H9 (cell line): ENCODE results near the gene GALNT9. TPM values are rescaled to one million over a fixed set of nuclear protein-coding genes. Genes with fewer than 3 reads are reported as not detected.

ENCODE experiments used
- DNase-seq: peaks from one replicate; pipeline ENCODE4 v3.0.0-alpha.2; 2017
- H2AFZ ChIP-seq: one replicate; pipeline ENCODE4 v1.6.1; 2013; ENCODE audit warnings: mild to moderate bottlenecking, low read length, control low read depth, moderate library complexity
- H2AK5ac ChIP-seq: 2 replicates; pipeline ENCODE4 v1.6.1; 2013; ENCODE audit warnings: low read length, control low read depth, mixed read lengths; ENCODE audit not compliant: insufficient read length
- H2BK120ac ChIP-seq: one replicate; pipeline ENCODE4 v1.6.1; 2013; ENCODE audit warnings: low read depth, mild to moderate bottlenecking, low read length, control low read depth, inconsistent platforms; ENCODE audit not compliant: poor library complexity, severe bottlenecking
- H2BK12ac ChIP-seq: 2 replicates; pipeline ENCODE4 v1.6.1; 2013; ENCODE audit warnings: low read length, control low read depth, mixed read lengths, low read depth; ENCODE audit not compliant: insufficient read length
- H2BK15ac ChIP-seq: 2 replicates; pipeline ENCODE4 v1.6.1; 2013; ENCODE audit warnings: low read depth, low read length, control low read depth
- H2BK20ac ChIP-seq: one replicate; pipeline ENCODE4 v1.6.1; 2013; ENCODE audit warnings: low read depth, mild to moderate bottlenecking, low read length, control low read depth, inconsistent platforms; ENCODE audit not compliant: poor library complexity, severe bottlenecking
- H2BK5ac ChIP-seq: 2 replicates; pipeline ENCODE4 v1.6.1; 2013; ENCODE audit warnings: low read length, control low read depth, mixed read lengths; ENCODE audit not compliant: insufficient read length
- H3K14ac ChIP-seq: 2 replicates; pipeline ENCODE4 v1.6.1; 2013; ENCODE audit warnings: low read length, control low read depth; ENCODE audit not compliant: insufficient read depth
- H3K18ac ChIP-seq: 2 replicates; pipeline ENCODE4 v1.6.1; 2013; ENCODE audit warnings: low read depth, mild to moderate bottlenecking, mixed read lengths, low read length, control low read depth; ENCODE audit not compliant: insufficient read length
- H3K23ac ChIP-seq: 2 replicates; pipeline ENCODE4 v1.6.1; 2013; ENCODE audit warnings: low read length, control low read depth, mixed read lengths, low read depth; ENCODE audit not compliant: insufficient read length
- H3K23me2 ChIP-seq: 2 replicates; pipeline ENCODE4 v1.6.1; 2013; ENCODE audit warnings: low read depth, mild to moderate bottlenecking, mixed read lengths, low read length, control low read depth; ENCODE audit not compliant: insufficient read length, poor library complexity, severe bottlenecking
- H3K27ac ChIP-seq: 2 replicates; pipeline ENCODE4 v1.5.1; 2013; ENCODE audit warnings: low read length, control low read depth, mixed read lengths, low read depth; ENCODE audit not compliant: insufficient read length
- H3K27me3 ChIP-seq: 2 replicates; pipeline ENCODE4 v1.6.1; 2013; ENCODE audit warnings: low read length, control low read depth, inconsistent platforms; ENCODE audit not compliant: insufficient read depth
- H3K4ac ChIP-seq: 2 replicates; pipeline ENCODE4 v1.6.1; 2013; ENCODE audit warnings: low read depth, mild to moderate bottlenecking, control low read depth, inconsistent platforms, low read length, moderate library complexity
- H3K4me1 ChIP-seq: 2 replicates; pipeline ENCODE4 v1.6.1; 2013; ENCODE audit warnings: low read length, control low read depth, inconsistent platforms; ENCODE audit not compliant: insufficient read depth
- H3K4me2 ChIP-seq: 2 replicates; pipeline ENCODE4 v1.6.1; 2013; ENCODE audit warnings: low read length, control low read depth, mixed read lengths; ENCODE audit not compliant: insufficient read length, insufficient read depth
- H3K56ac ChIP-seq: 2 replicates; pipeline ENCODE4 v1.6.1; 2013; ENCODE audit warnings: low read depth, mild to moderate bottlenecking, mixed read lengths, low read length, control low read depth; ENCODE audit not compliant: insufficient read length
- H3K79me1 ChIP-seq: 2 replicates; pipeline ENCODE4 v1.6.1; 2013; ENCODE audit warnings: low read depth, mild to moderate bottlenecking, moderate library complexity, low read length, control low read depth, inconsistent platforms; ENCODE audit not compliant: insufficient read depth, poor library complexity, severe bottlenecking
- H3K79me2 ChIP-seq: 2 replicates; pipeline ENCODE4 v1.6.1; 2013; ENCODE audit warnings: low read length, control low read depth, inconsistent platforms; ENCODE audit not compliant: insufficient read depth
- H3K9ac ChIP-seq: 2 replicates; pipeline ENCODE4 v1.6.1; 2013; ENCODE audit warnings: low read length, control low read depth, mixed read lengths; ENCODE audit not compliant: insufficient read length; ENCODE audit errors: extremely low read depth
- H3K9me3 ChIP-seq: one replicate; pipeline ENCODE4 v1.6.1; 2013; ENCODE audit warnings: low read depth, low read length, inconsistent platforms; ENCODE audit not compliant: control insufficient read depth
- H3T11ph ChIP-seq: one replicate; pipeline ENCODE4 v1.6.1; 2013; ENCODE audit warnings: mild to moderate bottlenecking, low read length, control low read depth, inconsistent platforms
- H4K20me1 ChIP-seq: one replicate; pipeline ENCODE4 v1.6.1; 2013; ENCODE audit not compliant: control insufficient read depth, insufficient read length, insufficient read depth
- H4K5ac ChIP-seq: 2 replicates; pipeline ENCODE4 v1.6.1; 2013; ENCODE audit warnings: low read depth, mild to moderate bottlenecking, mixed read lengths, low read length, control low read depth; ENCODE audit not compliant: insufficient read length
- H4K8ac ChIP-seq: replicated peaks from 2 replicates; pipeline ENCODE4 v1.6.1; 2013; ENCODE audit warnings: low read length, control low read depth, mixed read lengths, low read depth; ENCODE audit not compliant: insufficient read length
- H4K91ac ChIP-seq: 2 replicates; pipeline ENCODE4 v1.6.1; 2013; ENCODE audit warnings: low read depth, mild to moderate bottlenecking, moderate library complexity, mixed read lengths, low read length, control low read depth; ENCODE audit not compliant: insufficient read length
- H3K27ac Mint-ChIP-seq, 3 experiments: 2 replicates in 2 of 3; 3 replicates in 1 of 3; pipeline ENCODE4 v1.8.0; 2020 to 2021; ENCODE audit warnings: mixed read lengths in 3 of 3, mild to moderate bottlenecking in 1 of 3, moderate library complexity in 1 of 3
- H3K27me3 Mint-ChIP-seq: 2 replicates; pipeline ENCODE4 v1.8.0; 2021; ENCODE audit warnings: low read depth, mild to moderate bottlenecking, moderate library complexity, mixed read lengths
- H3K36me3 Mint-ChIP-seq, 3 experiments: 2 replicates in 2 of 3; 3 replicates in 1 of 3; pipeline ENCODE4 v1.8.0; 2020 to 2021; ENCODE audit warnings: low read depth in 3 of 3, mixed read lengths in 3 of 3; ENCODE audit not compliant: insufficient read depth in 1 of 3
- H3K4me1 Mint-ChIP-seq, 2 experiments: 2 replicates each; pipeline ENCODE4 v1.8.0; 2020; ENCODE audit warnings: mixed read lengths in 2 of 2
- H3K4me3 Mint-ChIP-seq, 2 experiments: 2 replicates in 1 of 2; 3 replicates in 1 of 2; pipeline ENCODE4 v1.8.0; 2020 to 2021; ENCODE audit warnings: mild to moderate bottlenecking in 2 of 2, mixed read lengths in 2 of 2, moderate library complexity in 1 of 2
- H3K9me3 Mint-ChIP-seq, 2 experiments: 2 replicates in 1 of 2; 3 replicates in 1 of 2; pipeline ENCODE4 v1.8.0; 2020; ENCODE audit warnings: mild to moderate bottlenecking in 2 of 2, mixed read lengths in 2 of 2, moderate library complexity in 1 of 2
- CTCF ChIP-seq: fragments of 200-600 bp; sonication (generic); conservative IDR thresholded peaks from 3 replicates; pipeline ENCODE4 v1.8.0; 2021; ENCODE audit warnings: antibody characterized with exemption, mild to moderate bottlenecking
- WGBS: extraction: QIAGEN DNeasy Blood & Tissue Kit; methylation state at CpG from one replicate; pipeline ENCODE4 v1.1.7; 2013; ENCODE audit warnings: missing lambda C conversion rate, low lambda C conversion rate, mixed read lengths; ENCODE audit not compliant: insufficient read length; ENCODE audit errors: extremely low coverage; 5-methylcytosine and 5-hydroxymethylcytosine counted together
- total RNA-seq: library from RNA; stranded (reverse); gene quantifications from 2 replicates; pipeline ENCODE4 v1.2.1, GENCODE V29; 2021

Gene GALNT9
- total RNA-seq, 1 experiment from 2014 or later: 0.35 TPM

- no peaks in the 10 kb centered on the region for H3K36me3 Mint-ChIP-seq
- H3K56ac ChIP-seq: no peak overlapping the region
- no CpG with 5 or more reads among the region's 26 CpGs for WGBS
- no peak overlapping the region for H4K5ac ChIP-seq
- H3K14ac ChIP-seq: no peak overlapping the region
- no peaks in the 10 kb centered on the region for H3K9me3 ChIP-seq
- no peak overlapping the region for H2BK120ac ChIP-seq
- H3K23me2 ChIP-seq: no peaks in the 10 kb centered on the region
- no peak overlapping the region for H2BK5ac ChIP-seq
- no peak overlapping the region for H3T11ph ChIP-seq
- no peaks in the 10 kb centered on the region for H3K79me2 ChIP-seq
- no peaks in the 10 kb centered on the region for H3K4me1 ChIP-seq
- no peak overlapping the region for H4K8ac ChIP-seq
- H3K18ac ChIP-seq: no peak overlapping the region
- H2AFZ ChIP-seq: no peak overlapping the region
- H3K9me3 Mint-ChIP-seq: no peaks in the 10 kb centered on the region
- H3K27ac Mint-ChIP-seq: no peak overlapping the region
- peaks cover 36% of the 10 kb centered on the region for H3K27me3 Mint-ChIP-seq
- DNase-seq: no peak
- no peak overlapping the region for H3K4me3 Mint-ChIP-seq
- H2BK15ac ChIP-seq: no peak overlapping the region
- TF ChIP-seq CTCF: no peak
- H3K4me2 ChIP-seq: no peak overlapping the region
- H3K4me1 Mint-ChIP-seq: 0 out of 4 replicates have a peak, but pooled peaks cover 0 to 2% of the 10 kb centered on the region in 2 experiments
- no peak overlapping the region for H4K91ac ChIP-seq
- no peak overlapping the region for H3K9ac ChIP-seq
- H2BK20ac ChIP-seq: no peak overlapping the region
- no peak overlapping the region for H3K4ac ChIP-seq
- no peaks in the 10 kb centered on the region for H3K79me1 ChIP-seq
- H2AK5ac ChIP-seq: no peak overlapping the region
- H3K27me3 ChIP-seq: no peaks in the 10 kb centered on the region; the same call in 1 of the 2 replicates
- peaks cover 5% of the 10 kb centered on the region for H4K20me1 ChIP-seq
- H3K27ac ChIP-seq: no peak overlapping the region
- H2BK12ac ChIP-seq: no peak overlapping the region
- H3K23ac ChIP-seq: no peak overlapping the region
Measured at GRCh38 chr12:132268674-132269073, 60.7 kb downstream of the GALNT9 start.
